NCI-H510A treated with DMSO at 0.1 percent for 48 hours (cell line): ENCODE measurements around the gene FCRL6.

Experiments used
- DNase-seq: peaks from one replicate; lab custom pipeline; 2025; lab: John Stamatoyannopoulos, UW

The FCRL6 gene

DNA sequence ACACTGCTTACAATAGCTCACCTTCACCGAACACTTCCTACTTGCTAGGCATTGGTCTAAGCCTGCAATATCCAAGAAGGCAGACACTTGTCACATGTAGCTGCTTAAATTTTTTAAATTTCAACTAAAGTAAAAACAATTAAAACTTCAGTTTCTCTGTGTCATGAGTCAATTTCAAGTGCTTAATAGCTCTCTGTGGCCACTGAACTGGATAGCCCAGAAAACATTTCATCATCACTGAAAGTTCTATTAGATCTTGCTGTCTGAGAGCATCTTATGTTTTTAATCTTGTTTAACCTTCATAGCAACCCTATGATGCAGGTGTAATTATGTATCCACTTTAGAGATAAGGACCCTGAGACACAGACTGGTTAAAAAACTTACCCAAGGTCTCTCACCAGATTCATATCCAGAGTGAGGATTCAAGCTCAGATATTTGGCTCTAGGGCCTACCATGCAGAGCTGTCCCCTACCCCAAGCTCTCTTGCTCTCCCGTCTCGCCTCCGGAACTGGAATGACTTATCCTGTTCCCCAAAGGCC, 2.6 kb upstream of the FCRL6 start:
- no peak for DNase-seq

DNA sequence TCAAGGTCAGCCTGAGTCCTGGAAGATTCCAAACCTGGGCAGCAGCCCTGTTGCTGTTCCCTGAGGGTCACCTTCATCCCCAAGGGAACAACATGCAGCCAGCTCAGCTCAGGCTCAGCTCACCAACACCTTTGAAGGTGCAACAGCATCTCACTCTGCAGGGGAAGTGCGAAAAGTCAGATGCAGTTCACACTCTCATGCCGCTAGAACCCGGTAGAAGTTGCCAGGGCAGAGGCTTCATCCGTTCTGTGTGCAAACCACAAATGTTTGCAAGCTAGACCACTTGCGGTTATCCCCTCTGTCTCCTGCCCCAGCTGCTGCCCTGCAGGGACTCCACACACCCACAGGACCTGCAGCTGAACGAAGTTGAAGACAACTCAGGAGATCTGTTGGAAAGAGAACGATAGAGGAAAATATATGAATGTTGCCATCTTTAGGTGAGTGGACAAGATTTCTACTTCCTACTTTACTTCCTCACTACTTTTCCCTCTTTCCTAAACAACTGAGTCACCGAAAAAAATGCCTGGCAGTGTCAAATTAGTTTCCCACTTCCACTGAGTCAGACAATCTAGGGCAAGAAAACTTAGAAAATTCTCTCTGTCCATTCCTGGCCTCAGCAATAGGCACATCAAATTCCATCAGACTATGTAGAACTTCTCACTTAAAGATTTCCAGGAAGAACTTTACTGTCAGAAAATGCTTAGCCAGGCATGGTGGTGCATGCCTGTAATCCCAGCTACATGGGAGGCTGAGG, 1.8 kb upstream of the FCRL6 start:
- no peak for DNase-seq

DNA sequence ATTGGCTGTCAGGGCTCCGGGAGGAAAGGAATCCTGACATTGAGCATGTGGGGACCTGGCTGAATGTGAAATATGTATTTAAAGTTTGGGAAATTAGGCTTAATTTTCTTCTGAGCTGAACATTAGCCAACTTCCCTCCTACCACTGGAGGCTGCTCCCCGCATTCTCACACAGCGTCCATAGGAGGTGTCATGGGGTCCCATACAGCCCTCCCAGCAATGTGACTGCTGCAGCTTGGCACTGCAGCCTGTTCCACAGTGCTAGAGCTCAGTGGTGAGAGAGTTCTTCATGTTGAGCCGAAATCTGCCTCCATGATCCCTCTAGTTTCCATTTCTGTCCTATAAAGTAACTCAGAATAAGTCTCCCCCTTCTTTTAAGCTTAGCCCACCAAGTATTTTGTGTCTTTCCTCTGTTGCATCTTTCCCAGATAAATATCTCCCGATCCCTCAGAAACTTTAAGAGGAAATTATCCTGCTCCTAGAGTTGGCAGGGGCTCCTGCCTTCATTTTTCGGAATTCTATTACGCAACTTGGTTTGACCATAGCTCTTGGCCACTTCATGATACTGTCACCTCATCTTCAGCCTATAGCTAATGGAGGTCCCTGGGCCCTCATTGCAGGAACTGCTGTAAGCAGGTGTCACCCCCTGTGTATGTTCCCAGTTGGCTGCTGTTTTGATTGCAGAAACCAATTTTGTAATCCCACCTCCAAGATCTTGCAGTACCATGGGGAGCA, 2.0 kb downstream of the FCRL6 start:
- no peak for DNase-seq

DNA sequence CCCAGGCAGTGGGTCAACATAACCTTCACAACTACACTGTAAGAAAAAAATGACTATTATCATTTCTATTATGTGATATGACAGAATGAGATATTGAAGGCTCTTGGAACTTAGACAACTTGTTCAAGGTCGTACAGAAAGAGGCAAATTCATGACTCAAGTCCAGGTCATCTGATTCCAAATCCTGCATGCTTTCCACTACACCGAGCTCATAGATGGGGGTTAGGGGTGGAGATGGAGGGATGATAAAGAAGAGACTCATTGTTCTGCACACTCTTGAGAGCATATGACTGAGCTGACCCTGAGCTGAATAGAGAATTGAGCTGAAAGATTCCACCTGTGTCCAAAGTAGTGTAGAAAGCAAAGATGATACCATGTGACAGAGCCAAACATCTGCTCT, 2.8 kb downstream of the FCRL6 start:
- no peak for DNase-seq

DNA sequence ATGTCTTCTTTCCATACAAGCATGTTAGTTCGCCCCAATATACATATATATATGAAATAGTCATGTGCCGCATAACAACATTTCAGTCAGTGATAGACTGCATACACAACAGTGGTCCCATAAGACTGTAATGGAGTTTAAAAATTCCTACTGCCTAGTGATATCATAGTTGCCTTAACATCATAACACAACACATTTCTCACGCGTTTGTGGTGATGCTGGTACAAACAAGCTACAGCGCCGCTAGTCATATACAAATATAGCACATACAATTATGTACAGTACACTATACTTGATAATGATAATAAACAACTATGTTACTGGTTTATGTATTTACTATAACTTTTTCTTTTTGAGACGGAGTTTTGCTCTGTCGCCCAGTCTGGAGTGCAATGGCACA, 13.8 kb downstream of the FCRL6 start:
- DNase-seq = no peak

DNA sequence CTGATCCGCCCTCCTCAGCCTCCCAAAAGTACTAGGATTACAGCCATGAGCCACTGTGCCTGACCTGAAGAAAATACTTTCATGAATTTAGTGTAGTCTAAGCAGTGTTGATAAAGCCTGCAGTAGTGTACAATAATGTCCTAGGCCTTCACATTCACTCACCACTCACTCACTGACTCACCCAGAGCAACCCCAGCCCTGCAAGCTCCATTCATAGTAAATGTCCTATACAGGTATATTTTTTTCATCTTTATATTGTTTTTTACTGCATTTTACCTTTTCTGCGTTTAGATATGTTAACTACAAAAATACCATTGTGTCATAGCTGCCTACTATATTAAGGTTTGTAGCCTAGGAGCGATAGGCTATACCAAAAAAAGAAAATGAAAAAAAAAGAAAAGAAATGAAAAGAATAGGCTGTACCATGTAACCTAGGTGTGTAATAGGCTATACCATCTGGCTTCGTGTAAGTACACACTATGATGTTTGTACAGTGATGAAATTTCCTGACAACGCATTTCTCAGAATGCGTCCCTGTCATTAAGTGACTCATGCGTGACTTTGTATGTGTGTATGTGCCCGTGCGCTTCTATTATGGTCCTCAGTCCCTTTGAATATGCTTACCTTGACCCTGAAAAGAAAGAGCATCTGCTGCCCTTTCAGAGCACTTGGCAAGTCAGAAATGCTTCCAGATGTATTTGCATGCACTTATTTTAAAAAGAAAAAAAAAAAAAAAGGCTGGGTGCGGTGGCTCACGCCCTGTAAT, 15.3 kb downstream of the FCRL6 start:
- peak; percentile 93 for DNase-seq

DNA sequence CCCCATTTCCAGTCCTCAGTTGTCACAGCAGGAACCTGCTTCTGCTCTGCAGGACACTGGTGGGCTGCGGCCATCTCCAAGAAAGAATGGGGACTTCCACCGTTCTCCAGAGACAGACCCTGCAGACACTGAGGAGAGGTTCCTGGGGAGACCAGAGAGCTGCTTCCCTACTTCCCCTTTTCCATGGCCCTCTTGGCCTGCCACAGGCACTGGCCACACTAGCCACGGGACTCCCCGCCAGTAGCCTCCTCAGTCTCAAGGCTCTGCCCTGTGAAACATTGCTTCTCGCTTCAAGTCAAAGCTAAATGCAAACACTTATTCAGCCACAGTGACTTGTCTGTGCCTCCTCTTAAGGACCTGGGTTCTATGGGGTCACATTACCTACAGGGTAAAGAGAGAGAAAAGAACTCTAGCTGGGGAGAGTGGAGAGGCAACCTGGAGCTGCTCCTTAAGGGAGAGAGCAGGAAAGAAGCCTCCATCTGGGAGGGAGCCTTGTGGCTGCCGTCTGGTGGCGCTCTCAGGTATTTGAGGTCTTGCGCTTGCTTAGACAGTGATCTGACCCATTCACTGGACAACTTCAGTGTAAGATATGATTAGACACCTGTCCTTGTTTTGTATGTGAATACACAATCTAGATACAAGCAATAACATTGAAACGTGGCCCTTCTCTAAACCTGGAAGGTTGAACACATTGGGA, 19.2 kb downstream of the FCRL6 start:
- peak; percentile 34 for DNase-seq

DNA sequence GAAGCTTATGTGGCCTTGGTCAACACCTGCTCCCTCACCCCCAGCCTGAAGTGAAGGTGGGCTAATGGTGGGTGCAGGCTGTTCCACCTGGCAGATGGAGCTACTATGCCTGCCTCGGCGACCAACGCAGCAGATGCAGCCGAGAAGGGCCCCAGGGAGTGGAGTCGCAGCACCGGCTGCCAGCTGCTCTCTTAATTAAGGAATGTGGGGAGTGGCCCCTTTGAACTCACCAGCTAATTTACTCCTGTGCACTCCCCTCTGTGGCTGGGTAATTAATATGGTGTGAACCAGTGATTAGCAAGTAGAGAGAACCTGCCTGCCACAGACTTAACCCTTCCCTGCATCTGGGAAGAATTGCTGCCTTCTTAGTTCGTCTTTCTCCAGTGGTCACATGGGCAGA, 21.2 kb downstream of the FCRL6 start:
- peak; percentile 43 for DNase-seq

DNA sequence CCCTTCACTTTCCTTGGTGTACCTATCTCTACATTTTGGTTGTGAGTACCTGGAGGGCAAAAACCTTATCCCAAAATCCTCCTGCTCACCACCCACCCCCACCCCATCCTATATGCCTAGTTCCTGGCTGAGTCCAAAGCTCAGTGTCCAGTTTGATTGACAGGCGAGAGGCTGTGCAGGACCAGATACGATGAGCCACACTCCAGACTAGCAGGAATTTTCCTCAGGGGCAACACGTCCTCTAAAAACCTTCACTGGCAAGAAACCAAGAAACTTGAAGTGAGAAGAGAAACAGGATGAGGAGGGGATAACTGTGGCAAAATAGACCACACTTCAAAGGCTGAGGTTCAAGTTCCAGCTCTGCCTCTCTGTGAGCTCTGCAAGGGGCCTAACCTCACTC, 23.4 kb downstream of the FCRL6 start:
- no peak for DNase-seq

DNA sequence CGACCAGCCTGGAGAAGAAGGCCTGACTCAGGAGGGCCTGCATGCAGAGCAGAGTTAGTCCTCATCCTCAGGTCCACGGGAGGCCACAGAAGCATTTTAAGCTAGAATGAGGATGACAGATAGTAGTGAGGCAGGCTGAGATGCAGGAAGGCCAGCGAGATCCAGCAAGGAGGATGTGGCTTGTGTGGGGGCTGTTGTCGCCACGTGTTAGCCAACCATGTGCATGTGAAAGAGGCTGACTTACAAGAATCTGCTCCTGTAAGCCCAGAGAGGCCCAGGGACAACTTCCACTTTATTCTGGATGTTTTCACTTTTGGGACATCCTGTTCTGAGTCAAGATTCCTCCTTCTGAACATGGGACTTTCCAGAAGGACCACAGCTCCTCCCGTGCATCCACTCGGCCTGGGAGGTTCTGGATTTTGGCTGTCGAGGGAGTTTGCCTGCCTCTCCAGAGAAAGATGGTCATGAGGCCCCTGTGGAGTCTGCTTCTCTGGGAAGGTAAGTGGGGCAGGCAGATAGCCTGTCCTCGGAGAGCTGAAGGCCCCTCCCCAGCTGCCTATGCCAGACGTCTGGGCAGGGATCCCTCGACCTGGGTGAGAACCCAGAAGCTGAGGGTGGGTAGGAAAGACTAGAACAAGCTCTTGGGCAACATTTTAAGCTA, 24.4 kb downstream of the FCRL6 start, which contains the start of gene SLAMF8:
Gene SLAMF8 (plus strand): TSS at position 433 of the 661 bp plus-strand sequence. CDS start 26 bp downstream, at position 459.
- DNase-seq = no peak

DNA sequence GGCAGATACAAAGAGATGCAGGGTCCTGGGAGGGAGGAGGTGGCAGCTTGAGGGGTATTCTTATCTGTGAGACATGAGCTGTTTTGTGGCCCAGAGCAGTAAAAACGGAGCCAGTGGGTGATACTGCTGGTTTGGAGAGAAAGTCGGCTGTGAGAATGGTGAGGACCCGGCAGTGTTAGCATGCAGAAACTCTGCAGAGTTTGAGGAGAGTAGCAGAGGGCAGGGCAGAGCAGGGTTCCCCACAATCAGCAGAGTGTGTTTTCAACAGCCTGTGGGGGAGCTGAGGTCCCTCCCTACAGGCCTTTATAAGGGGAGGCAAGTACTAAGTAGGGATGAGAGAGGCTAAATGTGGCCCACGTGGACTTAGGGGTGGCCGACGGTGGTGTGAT, 24.9 kb downstream of the FCRL6 start:
- DNase-seq = no peak

DNA sequence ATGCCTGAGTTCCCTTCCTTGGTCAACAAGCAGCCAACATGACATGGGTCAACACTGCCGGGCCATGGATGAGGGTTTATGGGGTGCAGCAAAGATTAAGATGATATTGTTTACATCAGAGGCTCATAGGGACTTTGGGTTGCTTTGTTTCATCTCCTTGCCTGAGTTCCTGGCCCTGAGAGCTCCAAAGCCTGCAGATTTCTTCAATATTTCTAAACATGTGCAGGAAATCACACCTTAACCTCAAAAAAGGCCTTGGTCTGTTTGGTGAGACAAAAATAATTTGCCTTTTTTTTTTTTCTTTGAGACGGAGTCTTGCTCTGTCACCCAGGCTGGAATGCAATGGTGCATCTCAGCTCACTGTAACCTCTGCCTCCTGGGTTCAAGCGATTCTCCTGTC, 25.4 kb downstream of the FCRL6 start:
- no peak for DNase-seq

DNA sequence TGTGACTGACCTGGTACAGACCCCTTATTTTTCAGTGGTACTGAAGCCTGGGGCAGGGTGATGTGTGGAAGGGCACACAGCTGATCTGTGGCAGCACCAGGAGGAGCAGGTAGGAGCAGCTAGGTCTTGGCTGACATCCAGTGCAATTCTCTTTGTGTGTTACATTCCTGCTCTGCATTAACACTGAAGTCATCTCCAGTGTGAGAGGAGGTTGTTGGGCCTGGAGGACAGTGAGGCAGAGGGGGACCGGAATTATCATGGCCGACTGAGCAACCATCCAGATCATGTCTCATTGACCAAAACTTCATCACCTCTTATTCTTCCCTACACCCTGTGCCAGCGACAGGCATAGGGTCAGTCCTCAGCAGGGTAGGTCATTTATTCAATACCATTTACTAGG, 26.0 kb downstream of the FCRL6 start:
- DNase-seq = no peak

DNA sequence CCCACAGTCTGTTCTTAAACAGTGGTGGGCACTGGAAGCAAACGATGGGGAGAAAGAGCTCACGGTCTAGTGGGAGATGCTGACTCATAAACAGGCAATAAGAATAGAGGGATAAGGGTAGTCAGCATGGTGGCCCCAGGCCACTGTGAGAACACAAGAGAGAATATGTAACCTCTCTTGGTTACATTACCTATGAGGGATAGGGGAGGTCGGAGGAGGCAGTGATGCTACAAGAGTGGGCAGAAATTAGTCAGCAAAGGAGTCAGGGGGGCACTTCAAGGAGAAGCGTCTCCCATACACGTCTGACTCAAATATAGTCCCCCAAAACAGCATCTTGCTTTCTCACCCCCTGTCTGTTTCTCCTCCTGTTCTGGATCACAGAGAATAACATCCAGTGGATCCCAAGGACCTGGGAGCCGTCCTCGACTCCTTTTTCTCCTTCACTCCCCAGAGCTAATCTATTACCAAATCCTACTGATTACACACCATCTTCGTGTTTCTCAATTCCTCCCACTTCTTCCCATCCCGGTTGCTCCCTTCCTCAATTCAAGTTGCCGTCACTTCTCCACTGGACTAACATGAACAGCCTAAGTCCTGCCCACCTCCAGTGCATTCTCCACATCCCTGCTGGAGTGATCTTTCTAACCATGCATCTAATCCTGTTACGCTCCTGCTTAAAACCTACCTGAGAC, 26.6 kb downstream of the FCRL6 start:
- DNase-seq = no peak

DNA sequence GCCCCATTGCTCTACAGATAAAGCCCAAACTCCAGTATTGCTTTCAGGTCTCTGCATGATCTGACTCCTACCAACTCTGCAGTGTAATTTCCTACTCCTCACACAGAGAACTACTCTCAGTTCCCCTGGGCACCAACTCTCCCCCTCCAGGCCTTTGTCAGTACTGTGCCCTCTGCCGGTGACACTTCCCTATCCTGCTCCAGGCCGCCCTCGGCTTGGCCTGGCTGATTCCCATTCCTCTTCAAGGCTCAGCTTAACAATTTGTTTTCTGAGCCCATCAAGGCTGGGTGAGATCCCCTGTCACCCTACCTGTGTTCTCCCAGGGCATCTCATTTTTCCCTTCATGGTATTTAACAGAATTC, 27.1 kb downstream of the FCRL6 start:
- peak; percentile 49 for DNase-seq

DNA sequence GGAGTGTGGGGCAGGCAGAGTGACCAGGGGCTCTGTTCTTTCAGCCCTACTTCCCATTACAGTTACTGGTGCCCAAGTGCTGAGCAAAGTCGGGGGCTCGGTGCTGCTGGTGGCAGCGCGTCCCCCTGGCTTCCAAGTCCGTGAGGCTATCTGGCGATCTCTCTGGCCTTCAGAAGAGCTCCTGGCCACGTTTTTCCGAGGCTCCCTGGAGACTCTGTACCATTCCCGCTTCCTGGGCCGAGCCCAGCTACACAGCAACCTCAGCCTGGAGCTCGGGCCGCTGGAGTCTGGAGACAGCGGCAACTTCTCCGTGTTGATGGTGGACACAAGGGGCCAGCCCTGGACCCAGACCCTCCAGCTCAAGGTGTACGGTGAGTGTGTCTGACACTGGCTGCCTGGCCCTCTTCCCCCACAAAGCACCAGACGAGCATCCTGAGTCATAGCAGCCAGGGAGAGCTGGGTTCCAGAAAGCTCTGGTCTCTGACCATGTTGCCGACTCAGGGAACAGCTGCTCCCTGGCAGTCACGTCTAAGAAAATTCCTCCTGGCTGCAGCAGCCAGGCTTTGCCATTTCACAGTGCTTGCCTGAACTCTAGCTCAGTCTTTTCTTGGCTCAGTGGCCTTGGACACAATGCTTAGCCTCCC, 27.8 kb downstream of the FCRL6 start:
- no peak for DNase-seq

DNA sequence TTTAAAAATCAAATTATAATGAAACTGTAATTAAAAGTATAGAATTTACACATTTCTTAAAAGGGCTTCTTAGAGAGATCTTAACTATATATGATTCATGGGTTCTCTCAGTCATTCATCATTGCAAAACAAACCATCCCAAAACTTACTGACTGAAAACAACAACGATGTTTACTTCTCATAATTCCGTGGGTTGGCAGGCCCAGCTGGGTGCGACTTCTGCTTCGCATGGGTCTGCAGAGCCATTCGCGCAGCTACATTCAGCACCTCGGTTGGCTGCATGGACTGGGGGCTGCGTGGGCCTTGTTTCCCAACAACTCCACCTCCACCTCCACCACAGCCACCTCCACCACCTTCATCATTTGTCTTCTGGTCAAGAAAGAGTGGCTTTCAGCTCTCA, 28.6 kb downstream of the FCRL6 start:
- no peak for DNase-seq

DNA sequence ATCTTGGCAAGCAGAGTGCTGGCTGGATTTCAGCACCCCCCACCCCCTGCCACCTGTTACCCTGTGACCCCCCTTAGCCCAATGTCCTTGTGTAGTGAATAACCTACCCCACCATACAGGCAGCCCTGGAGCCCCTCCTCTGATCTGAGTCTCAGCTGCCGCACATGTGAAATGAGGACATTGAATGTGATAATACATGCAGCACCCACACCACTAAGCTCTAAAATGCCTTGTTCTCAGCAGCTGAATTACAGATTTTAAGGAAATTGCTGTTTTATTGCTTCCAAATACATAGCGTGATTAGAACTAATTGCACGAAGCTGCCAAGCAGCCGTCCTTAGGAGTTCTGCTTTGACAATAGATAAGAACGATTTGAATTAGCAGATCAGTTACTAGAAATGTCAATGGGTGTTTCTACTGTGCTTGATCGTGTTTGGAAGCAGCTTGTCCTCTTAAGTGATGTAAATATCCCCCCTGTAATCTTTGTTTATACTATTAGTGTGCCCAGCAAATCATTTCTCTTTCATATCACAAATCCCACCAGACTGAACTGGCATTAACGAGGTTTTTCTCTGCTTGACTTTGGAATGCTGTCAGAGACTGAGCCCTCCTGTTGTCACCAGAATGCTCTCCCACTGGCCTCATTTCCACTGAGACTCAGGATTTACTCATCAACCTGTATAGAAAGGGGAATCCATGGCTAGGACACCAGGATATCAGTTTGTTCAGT, 29.4 kb downstream of the FCRL6 start:
- no peak for DNase-seq

DNA sequence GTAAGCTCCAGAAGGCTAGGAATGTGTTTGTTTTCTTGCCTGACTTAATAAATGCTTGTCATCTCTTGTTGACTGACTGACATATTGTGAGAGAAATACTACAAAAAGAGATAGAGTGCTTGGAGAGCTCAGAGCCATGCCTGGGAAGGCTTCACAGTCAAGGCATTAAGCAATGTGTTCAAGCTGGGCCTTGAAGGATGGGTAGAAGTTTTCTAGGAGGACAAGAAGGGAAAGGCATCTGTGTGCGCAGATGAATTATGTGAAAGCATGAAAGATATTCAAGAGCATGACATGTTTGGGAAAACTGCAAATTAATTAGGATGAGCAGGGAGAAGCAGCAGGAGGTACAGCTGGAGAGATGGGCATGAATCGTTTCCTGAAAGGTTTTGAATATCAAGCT, 30.1 kb downstream of the FCRL6 start:
- DNase-seq = no peak

DNA sequence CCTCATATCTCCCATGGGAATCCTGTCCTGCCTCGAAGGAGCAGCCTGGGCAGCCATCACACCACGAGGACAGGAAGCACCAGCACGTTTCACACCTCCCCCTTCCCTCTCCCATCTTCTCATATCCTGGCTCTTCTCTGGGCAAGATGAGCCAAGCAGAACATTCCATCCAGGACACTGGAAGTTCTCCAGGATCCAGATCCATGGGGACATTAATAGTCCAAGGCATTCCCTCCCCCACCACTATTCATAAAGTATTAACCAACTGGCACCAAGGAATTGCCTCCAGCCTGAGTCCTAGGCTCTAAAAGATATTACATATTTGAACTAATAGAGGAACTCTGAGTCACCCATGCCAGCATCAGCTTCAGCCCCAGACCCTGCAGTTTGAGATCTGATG, 33.2 kb downstream of the FCRL6 start:
- DNase-seq = no peak
